Fibroblast of pulmonary artery (primary cell): ENCODE results near the gene MAB21L4.

Experiments
- DNase-seq: peaks from one replicate; pipeline ENCODE4 v3.0.0-alpha.2; 2010; ENCODE audit warnings: low read depth
- H3K4me3 ChIP-seq: replicated peaks from 2 replicates; pipeline ENCODE4 v1.5.1; 2011; ENCODE audit warnings: low read depth, mild to moderate bottlenecking, control low read depth, low read length, moderate library complexity
- CTCF ChIP-seq: IDR thresholded peaks from 2 replicates; pipeline ENCODE4 v1.5.1; 2011; ENCODE audit warnings: mild to moderate bottlenecking, control low read depth, low read length, inconsistent platforms; ENCODE audit errors: missing control alignments

MAB21L4 gene

GRCh38 chr2:240906141-240906910, 10.4 kb upstream of the MAB21L4 start, which contains the start of gene CROCC2:
Gene CROCC2, plus strand, starts transcription at chr2:240906336. Its CDS starts 178 bp downstream, at chr2:240906514.
- no peak for TF ChIP-seq CTCF
- DNase-seq: no peak

GRCh38 chr2:240905176-240905781, 9.3 kb upstream of the MAB21L4 start:
- no peak overlapping the region for H3K4me3 ChIP-seq
- no peak for DNase-seq
- TF ChIP-seq CTCF: no peak

More at GRCh38 chr2:240906141-240906910, 10.4 kb upstream of the MAB21L4 start, which contains the start of gene CROCC2:
- H3K4me3 ChIP-seq: no peak within 1 kb of the TSS

GRCh38 chr2:240904216-240905175, 8.5 kb upstream of the MAB21L4 start:
- H3K4me3 ChIP-seq: no peak overlapping the region
- TF ChIP-seq CTCF: no peak
- no peak for DNase-seq

GRCh38 chr2:240903191-240904060, 7.5 kb upstream of the MAB21L4 start:
- no peak for TF ChIP-seq CTCF
- no peak overlapping the region for H3K4me3 ChIP-seq
- DNase-seq: no peak

GRCh38 chr2:240902615-240903041, 6.7 kb upstream of the MAB21L4 start:
- TF ChIP-seq CTCF: no peak
- DNase-seq: no peak
- no peak overlapping the region for H3K4me3 ChIP-seq
